Effector CD8-positive, alpha-beta T cell (primary cell): ENCODE results near the gene GTF2A1L.
"Not testable (repeated sequence)": the region's sequence is repeated elsewhere in the genome, so short reads cannot be mapped to it uniquely, and the experiment has no call there.

Experiments used
- DNase-seq: peaks from one replicate; lab custom pipeline; 2025; lab: John Stamatoyannopoulos, UW

GTF2A1L gene

GRCh38 chr2:48699348-48699930 lies 81.8 kb downstream of the GTF2A1L start:
- DNase-seq, result no peak

- DNase-seq, result not testable (repeated sequence)
Observed at GRCh38 chr2:48703621-48704020, 86.0 kb downstream of the GTF2A1L start.

- no peak for DNase-seq
Observed at GRCh38 chr2:48707466-48707865, 89.8 kb downstream of the GTF2A1L start.

GRCh38 chr2:48709096-48710034 lies 91.7 kb downstream of the GTF2A1L start:
- no peak for DNase-seq

- DNase-seq, result no peak
Observed at GRCh38 chr2:48711343-48711742, 93.7 kb downstream of the GTF2A1L start.

- no peak for DNase-seq
Observed at GRCh38 chr2:48712151-48712550, 94.5 kb downstream of the GTF2A1L start.

GRCh38 chr2:48713647-48714046 lies 96.0 kb downstream of the GTF2A1L start:
- DNase-seq, result no peak

GRCh38 chr2:48714245-48714644 lies 96.6 kb downstream of the GTF2A1L start:
- no peak for DNase-seq

- DNase-seq, result no peak
Observed at GRCh38 chr2:48715042-48715899, 97.6 kb downstream of the GTF2A1L start.

- DNase-seq, result no peak
Observed at GRCh38 chr2:48715956-48716355, 98.3 kb downstream of the GTF2A1L start.

- no peak for DNase-seq
Observed at GRCh38 chr2:48717846-48718245, 100.2 kb downstream of the GTF2A1L start.

- no peak for DNase-seq
Observed at GRCh38 chr2:48719480-48720177, 102.0 kb downstream of the GTF2A1L start.

- no peak for DNase-seq
Observed at GRCh38 chr2:48721158-48721557, 103.5 kb downstream of the GTF2A1L start.

- DNase-seq, result no peak
Observed at GRCh38 chr2:48722391-48722790, 104.7 kb downstream of the GTF2A1L start.

- DNase-seq, result no peak
Observed at GRCh38 chr2:48723129-48723528, 105.5 kb downstream of the GTF2A1L start.

GRCh38 chr2:48724278-48724677 lies 106.6 kb downstream of the GTF2A1L start:
- no peak for DNase-seq

- DNase-seq, result no peak
Observed at GRCh38 chr2:48725696-48726494, 108.2 kb downstream of the GTF2A1L start.

GRCh38 chr2:48727560-48727959 lies 109.9 kb downstream of the GTF2A1L start:
- DNase-seq, result no peak

GRCh38 chr2:48728295-48728694 lies 110.6 kb downstream of the GTF2A1L start:
- DNase-seq, result no peak

GRCh38 chr2:48728840-48729239 lies 111.2 kb downstream of the GTF2A1L start:
- no peak for DNase-seq
